Activated CD8-positive, alpha-beta memory T cell treated with anti-CD3 and anti-CD28 coated beads for 36 hours (primary cell): Measurements from ENCODE around the gene NOL4L. TPM values are rescaled to one million over a fixed set of nuclear protein-coding genes. Genes with fewer than 3 reads are reported as not detected.

ENCODE experiments used
- CTCF ChIA-PET: fragments of 350-600 bp; sonication (Branson Sonifier 250); formaldehyde crosslinking; loops from one replicate; lab custom pipeline; 2021; ENCODE audit warnings: antibody characterized with exemption; lab: Charles Lee
- POLR2A ChIA-PET: fragments of 350-600 bp; sonication (Branson Sonifier 250); formaldehyde crosslinking; loops from one replicate; lab custom pipeline; 2021; ENCODE audit warnings: antibody characterized with exemption; lab: Charles Lee
- total RNA-seq, 2 experiments: library from RNA; stranded (reverse); gene quantifications; one replicate each; pipeline ENCODE4 v1.2.3, GENCODE V29; 2021

Gene NOL4L
- total RNA-seq, 2 experiments from 2014 or later = 9.9 to 10.9 TPM

GRCh38 chr20:32524829-32525501 lies 60.2 kb downstream of the NOL4L start:
- ChIA-PET POLR2A (interaction anchor here (0.6 to 3.6 kb wide), 4 partner anchors 10 to 128 kb away, joined by 3 to 12 read pairs (median 6); no protein-coding TSS in a partner anchor), CTCF (interaction anchor here (1.2 to 10.4 kb wide), 4 partner anchors 10 to 126 kb away, joined by 3 to 134 read pairs (median 56); no protein-coding TSS in a partner anchor)

- POLR2A ChIA-PET = interaction anchor here (1.8 to 3.6 kb wide), 2 partner anchors 11 to 16 kb away, joined by 8 to 12 read pairs; no protein-coding TSS in a partner anchor
- CTCF ChIA-PET = interaction anchor here (0.5 to 10.4 kb wide), 12 partner anchors 9 to 889 kb away, joined by 3 to 134 read pairs (median 3); partner anchors contain the start of gene C20orf203
Measured at GRCh38 chr20:32523613-32524213, 61.4 kb downstream of the NOL4L start.

- CTCF ChIA-PET = interaction anchor here (0.5 to 10.4 kb wide), 14 partner anchors 9 to 888 kb away, joined by 3 to 134 read pairs (median 3); partner anchors contain the start of gene C20orf203
- POLR2A ChIA-PET = interaction anchor here (1.0 to 3.6 kb wide), 3 partner anchors 12 to 19 kb away, joined by 5 to 12 read pairs (median 8); no protein-coding TSS in a partner anchor
Measured at GRCh38 chr20:32522776-32523612, 62.1 kb downstream of the NOL4L start.

- ChIA-PET POLR2A (interaction anchor here (1.0 to 3.6 kb wide), 2 partner anchors 12 to 19 kb away, joined by 5 to 12 read pairs; no protein-coding TSS in a partner anchor), CTCF (interaction anchor here (1.0 to 10.4 kb wide), 13 partner anchors 9 to 256 kb away, joined by 3 to 134 read pairs (median 4); partner anchors contain the start of gene C20orf203)
Measured at GRCh38 chr20:32522526-32522775, 62.7 kb downstream of the NOL4L start.

GRCh38 chr20:32521780-32522525 lies 63.2 kb downstream of the NOL4L start:
- CTCF ChIA-PET = interaction anchor here (0.7 to 10.4 kb wide), 18 partner anchors 8 to 257 kb away, joined by 3 to 134 read pairs (median 4); partner anchors contain the start of gene C20orf203

GRCh38 chr20:32520927-32521203 lies 64.3 kb downstream of the NOL4L start:
- ChIA-PET CTCF (interaction anchor here (0.7 to 10.4 kb wide), 6 partner anchors 12 to 130 kb away, joined by 3 to 134 read pairs (median 5); no protein-coding TSS in a partner anchor), POLR2A (interaction anchor here (0.6 kb wide), 1 partner anchor 17 kb away, joined by 4 read pairs; no protein-coding TSS in a partner anchor)

More at GRCh38 chr20:32521780-32522525, 63.2 kb downstream of the NOL4L start:
- POLR2A ChIA-PET = interaction anchor here (0.6 to 3.6 kb wide), 3 partner anchors 13 to 20 kb away, joined by 5 to 12 read pairs (median 5); no protein-coding TSS in a partner anchor

- CTCF ChIA-PET = interaction anchor here (10.4 kb wide), 1 partner anchor 132 kb away, joined by 134 read pairs; no protein-coding TSS in a partner anchor
- POLR2A ChIA-PET = interaction anchor here (0.7 kb wide), 1 partner anchor 22 kb away, joined by 6 read pairs; no protein-coding TSS in a partner anchor
Measured at GRCh38 chr20:32519381-32519730, 65.8 kb downstream of the NOL4L start.

GRCh38 chr20:32518593-32519380 lies 66.3 kb downstream of the NOL4L start:
- POLR2A ChIA-PET = interaction anchor here (0.6 kb wide), 1 partner anchor 230 kb away, joined by 8 read pairs; no protein-coding TSS in a partner anchor

GRCh38 chr20:32517914-32518592 lies 67.1 kb downstream of the NOL4L start:
- ChIA-PET CTCF (no interaction called here), POLR2A (interaction anchor here (0.6 kb wide), 1 partner anchor 229 kb away, joined by 8 read pairs; no protein-coding TSS in a partner anchor)

More at GRCh38 chr20:32518593-32519380, 66.3 kb downstream of the NOL4L start:
- CTCF ChIA-PET = interaction anchor here (10.4 kb wide), 1 partner anchor 132 kb away, joined by 134 read pairs; no protein-coding TSS in a partner anchor

- ChIA-PET POLR2A (no interaction called here), CTCF (no interaction called here)
Measured at GRCh38 chr20:32517518-32517873, 67.6 kb downstream of the NOL4L start.

GRCh38 chr20:32516583-32517517 lies 68.3 kb downstream of the NOL4L start:
- POLR2A ChIA-PET = interaction anchor here (0.6 kb wide), 1 partner anchor 360 kb away, joined by 4 read pairs; no protein-coding TSS in a partner anchor

GRCh38 chr20:32515631-32516101 lies 69.5 kb downstream of the NOL4L start:
- CTCF ChIA-PET = interaction anchor here (0.6 to 1.0 kb wide), 3 partner anchors 17 to 218 kb away, joined by 3 to 4 read pairs (median 3); no protein-coding TSS in a partner anchor
- POLR2A ChIA-PET = no interaction called here

More at GRCh38 chr20:32516583-32517517, 68.3 kb downstream of the NOL4L start:
- CTCF ChIA-PET = interaction anchor here (0.6 kb wide), 1 partner anchor 251 kb away, joined by 3 read pairs; no protein-coding TSS in a partner anchor

- POLR2A ChIA-PET = no interaction called here
- CTCF ChIA-PET = interaction anchor here (0.6 to 1.3 kb wide), 2 partner anchors 9 to 138 kb away, joined by 3 read pairs; no protein-coding TSS in a partner anchor
Measured at GRCh38 chr20:32514760-32515159, 70.4 kb downstream of the NOL4L start.

GRCh38 chr20:32513031-32513866 lies 71.9 kb downstream of the NOL4L start:
- POLR2A ChIA-PET = no interaction called here
- CTCF ChIA-PET = interaction anchor here (0.8 kb wide), 1 partner anchor 9 kb away, joined by 3 read pairs; no protein-coding TSS in a partner anchor
